Mucosa of rectum (tissue), 2 donors: ENCODE results near the gene XIAP.
A peak's percentile ranks its signal among the peaks of the same experiment; 100 is the strongest.
"Not testable (repeated sequence)": the region's sequence is repeated elsewhere in the genome, so short reads cannot be mapped to it uniquely, and the experiment has no call there.

Source experiments
- H3K27ac ChIP-seq, 2 donors: one replicate each; pipeline ENCODE4 v1.7.0; 2013; ENCODE audit warnings: inconsistent platforms in 2 of 2, low read depth in 2 of 2, low read length in 2 of 2
- H3K27me3 ChIP-seq, 2 donors: one replicate each; pipeline ENCODE4 v1.7.0; 2013; ENCODE audit warnings: low read length in 2 of 2; ENCODE audit not compliant: control insufficient read depth in 2 of 2, insufficient read depth in 2 of 2
- H3K36me3 ChIP-seq, 2 donors: one replicate each; pipeline ENCODE4 v1.7.0; 2013; ENCODE audit warnings: low read length in 2 of 2; ENCODE audit not compliant: control insufficient read depth in 2 of 2, insufficient read depth in 2 of 2
- H3K4me1 ChIP-seq, 2 donors: one replicate each; pipeline ENCODE4 v1.7.0; 2013; ENCODE audit warnings: low read length in 2 of 2, mild to moderate bottlenecking in 1 of 2; ENCODE audit not compliant: control insufficient read depth in 2 of 2, insufficient read depth in 2 of 2
- H3K4me3 ChIP-seq, 2 donors: one replicate each; pipeline ENCODE4 v1.7.0; 2013; ENCODE audit warnings: low read length in 2 of 2
- H3K9ac ChIP-seq, 2 donors: one replicate each; pipeline ENCODE4 v1.7.0; 2013; ENCODE audit warnings: low read length in 2 of 2, low read depth in 1 of 2, mild to moderate bottlenecking in 1 of 2
- H3K9me3 ChIP-seq, 2 donors: one replicate each; pipeline ENCODE4 v1.7.0; 2013; ENCODE audit warnings: low read length in 2 of 2; ENCODE audit not compliant: control insufficient read depth in 2 of 2
- donor health status: healthy.
- donor health status: Normal muscosa, but diverticular disease.

Gene XIAP

DNA sequence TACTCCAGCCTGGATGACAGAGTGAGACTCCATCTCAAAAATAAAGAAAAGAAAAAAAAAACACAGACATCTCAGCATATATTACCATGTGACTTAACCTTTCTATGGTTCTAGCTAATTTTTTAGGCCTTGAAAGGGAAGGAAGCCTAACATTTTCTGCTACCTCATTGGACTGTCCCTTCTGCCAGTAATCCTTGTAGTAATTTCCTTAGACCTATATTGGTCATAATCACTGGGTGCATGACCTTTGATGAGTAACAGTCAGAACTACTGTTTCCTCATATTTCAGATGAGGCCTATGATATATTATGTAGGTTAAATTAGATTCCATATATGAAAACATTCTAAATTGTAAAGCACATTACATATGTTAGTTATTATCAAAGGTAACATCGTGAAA, 9.6 kb downstream of the XIAP start:
- Histone ChIP-seq H3K27ac (no peak overlapping the region), H3K9ac (no peak overlapping the region), H3K4me1 (no peaks in the 10 kb centered on the region), H3K9me3 (no peaks in the 10 kb centered on the region), H3K27me3 (no peaks in the 10 kb centered on the region), H3K4me3 (no peak overlapping the region), H3K36me3 (no peaks in the 10 kb centered on the region)

DNA sequence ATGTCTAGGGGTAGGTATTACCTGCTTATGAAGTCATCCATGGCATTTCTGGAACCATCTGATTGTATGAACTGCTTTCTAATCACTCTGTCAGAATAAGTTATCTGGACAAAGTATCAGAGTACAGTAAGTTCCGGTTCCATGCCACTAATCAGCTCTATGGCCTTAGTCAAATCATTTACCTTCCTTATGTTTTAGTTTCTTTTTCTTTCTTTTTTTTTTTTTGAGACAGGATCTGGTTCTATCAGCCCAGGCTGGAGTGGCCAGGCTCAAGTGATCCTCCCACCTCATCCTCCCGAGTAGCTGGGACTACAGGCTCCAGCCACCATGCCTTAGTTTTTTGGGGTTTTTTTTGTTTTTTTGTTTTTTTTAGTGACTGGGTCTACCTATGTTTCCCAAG, 11.5 kb downstream of the XIAP start:
- H3K9ac ChIP-seq: no peak overlapping the region
- H3K4me1 ChIP-seq: no peaks in the 10 kb centered on the region
- no peaks in the 10 kb centered on the region for H3K27me3 ChIP-seq
- no peaks in the 10 kb centered on the region for H3K36me3 ChIP-seq
- no peaks in the 10 kb centered on the region for H3K9me3 ChIP-seq
- no peak overlapping the region for H3K27ac ChIP-seq
- no peak overlapping the region for H3K4me3 ChIP-seq

DNA sequence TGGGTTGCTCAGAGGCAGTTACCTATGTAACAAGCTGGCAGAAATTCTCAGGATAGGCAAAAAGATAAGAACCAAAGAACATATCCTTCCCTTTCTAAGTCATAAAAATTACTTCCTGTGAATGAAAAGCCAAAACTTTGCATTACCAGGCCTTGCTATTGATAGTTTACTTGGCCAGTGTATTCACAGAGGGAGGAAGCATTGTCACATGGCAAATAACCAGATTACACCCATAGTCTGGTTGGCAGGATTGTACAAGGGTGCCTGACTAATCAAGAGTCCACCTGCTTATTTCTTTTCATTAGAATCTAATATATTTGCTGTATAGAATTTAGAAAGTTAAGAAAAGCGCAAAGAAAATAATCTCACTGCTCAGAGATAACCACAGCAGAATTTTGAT, 14.1 kb downstream of the XIAP start:
- Histone ChIP-seq H3K9ac (no peak overlapping the region), H3K27me3 (no peaks in the 10 kb centered on the region), H3K36me3 (no peaks in the 10 kb centered on the region), H3K27ac (no peak overlapping the region), H3K4me1 (no peaks in the 10 kb centered on the region), H3K9me3 (no peaks in the 10 kb centered on the region), H3K4me3 (no peak overlapping the region)

DNA sequence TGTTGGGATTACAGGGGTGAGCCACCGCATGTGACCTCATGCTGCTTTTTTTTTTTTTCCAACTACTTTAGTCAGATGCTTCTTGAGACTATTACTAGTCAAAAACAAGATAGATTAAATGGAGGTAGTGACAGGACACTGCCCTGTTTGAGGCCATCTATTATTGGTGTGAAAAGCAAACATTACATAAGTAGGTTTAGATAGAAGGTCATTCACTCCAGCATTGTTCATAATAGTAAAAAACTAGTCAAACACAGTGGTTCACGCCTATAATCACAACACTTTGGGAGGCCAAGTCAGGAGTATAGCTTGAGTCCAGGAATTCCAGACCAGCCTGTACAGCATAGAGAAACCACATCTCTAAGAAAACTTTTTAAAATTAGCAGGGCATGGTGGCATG, 16.3 kb downstream of the XIAP start:
- Histone ChIP-seq H3K9me3 (no peaks in the 10 kb centered on the region), H3K9ac (no peak overlapping the region), H3K27me3 (no peaks in the 10 kb centered on the region), H3K4me3 (no peak overlapping the region), H3K36me3 (no peaks in the 10 kb centered on the region), H3K4me1 (no peaks in the 10 kb centered on the region), H3K27ac (no peak overlapping the region)

DNA sequence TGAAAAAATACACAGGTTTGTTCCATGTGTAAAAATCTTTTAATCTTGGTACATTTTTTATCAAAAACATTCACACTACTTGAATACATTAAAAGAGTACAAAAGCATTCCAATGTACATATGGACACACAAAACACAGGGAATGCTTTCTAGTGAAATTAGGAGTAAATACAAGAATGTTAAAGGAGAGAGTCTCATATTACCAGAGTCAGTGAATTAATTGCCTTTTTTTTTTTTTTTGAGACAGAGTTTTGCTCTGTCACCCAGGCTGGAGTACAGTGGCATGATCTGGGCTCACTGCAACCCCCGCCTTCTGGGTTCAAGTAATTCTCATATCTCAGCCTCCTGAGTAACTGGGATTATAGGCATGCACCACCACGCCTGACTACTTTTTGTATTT, 17.0 kb downstream of the XIAP start:
- H3K4me3 ChIP-seq: no peak overlapping the region
- no peaks in the 10 kb centered on the region for H3K9me3 ChIP-seq
- H3K36me3 ChIP-seq: no peaks in the 10 kb centered on the region
- no peaks in the 10 kb centered on the region for H3K4me1 ChIP-seq
- no peak overlapping the region for H3K27ac ChIP-seq
- H3K27me3 ChIP-seq: no peaks in the 10 kb centered on the region
- no peak overlapping the region for H3K9ac ChIP-seq

DNA sequence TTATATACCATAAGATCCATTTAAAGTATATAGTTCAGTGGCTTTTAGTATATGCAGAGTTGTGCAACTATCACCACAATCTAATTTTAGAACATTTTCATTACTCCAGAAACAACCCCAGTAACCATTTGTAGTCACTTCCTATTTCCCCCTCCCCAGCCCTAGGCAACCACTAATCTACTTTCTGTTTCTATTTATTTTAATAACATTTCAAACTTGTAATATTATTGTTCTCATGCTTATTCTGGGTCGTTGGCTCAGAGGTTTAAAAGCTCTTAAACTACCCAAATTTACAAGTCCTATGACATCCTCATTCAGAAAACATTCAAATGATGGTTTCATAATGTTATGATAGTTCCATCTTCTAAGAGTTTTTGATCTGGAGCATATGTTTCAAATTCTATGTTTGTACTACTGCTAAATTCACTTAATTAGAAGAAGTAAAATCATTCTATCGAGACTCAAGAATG, 18.4 kb downstream of the XIAP start:
- H3K27ac ChIP-seq: peak overlapping the region in 1 of 2 donors; percentile 41

DNA sequence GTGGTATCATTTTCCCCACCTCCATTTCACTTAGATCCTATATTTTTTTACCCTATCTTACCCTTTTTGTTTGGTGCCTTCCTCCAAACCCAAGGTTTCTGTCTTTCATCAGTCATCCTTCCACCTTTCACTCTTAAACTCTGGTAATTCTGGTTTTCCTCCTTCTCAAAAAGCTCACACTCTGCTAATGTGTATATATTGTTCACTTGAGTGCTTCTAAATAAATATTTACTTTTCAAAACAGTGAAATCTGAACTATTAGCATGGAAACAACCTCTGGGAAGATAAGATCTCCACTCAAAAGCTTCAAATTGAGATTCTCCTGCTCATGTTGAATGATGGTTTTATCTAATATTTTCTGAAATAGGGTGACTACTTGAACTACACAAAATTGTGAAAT, 21.5 kb downstream of the XIAP start:
- Histone ChIP-seq H3K4me3 (no peak overlapping the region), H3K27ac (no peak overlapping the region)

More for the DNA sequence above, 18.4 kb downstream of the XIAP start:
- Histone ChIP-seq H3K9ac (no peak overlapping the region), H3K36me3 (no peaks in the 10 kb centered on the region), H3K4me3 (peak overlapping the region in 1 of 2 donors; percentile 20), H3K4me1 (no peaks in the 10 kb centered on the region), H3K9me3 (no peaks in the 10 kb centered on the region), H3K27me3 (no peaks in the 10 kb centered on the region)

DNA sequence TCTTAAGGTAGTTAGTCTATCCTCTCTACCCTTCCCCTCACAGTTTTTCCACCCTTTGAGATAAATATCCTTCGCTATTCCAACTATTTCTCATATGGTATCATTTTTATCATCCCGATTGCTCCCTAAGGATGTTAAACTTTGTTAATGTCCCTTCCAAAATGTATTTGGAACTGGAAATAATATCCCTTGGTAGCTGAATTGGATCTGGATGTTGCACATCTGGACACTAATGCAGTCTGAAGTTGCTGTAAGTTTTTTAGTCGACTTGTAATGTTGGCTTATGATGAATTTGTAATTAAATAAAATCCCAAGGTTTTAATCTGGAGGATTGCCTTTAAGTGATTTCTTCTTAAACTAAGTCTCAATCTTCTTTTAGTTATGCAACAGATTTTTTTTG, 22.5 kb downstream of the XIAP start:
- Histone ChIP-seq H3K4me1 (no peaks in the 10 kb centered on the region), H3K9me3 (no peaks in the 10 kb centered on the region), H3K36me3 (peaks cover 0 to 2% of the 10 kb centered on the region in 2 donors), H3K4me3 (no peak overlapping the region), H3K27ac (no peak overlapping the region), H3K9ac (no peak overlapping the region), H3K27me3 (no peaks in the 10 kb centered on the region)

More for the DNA sequence above, 21.5 kb downstream of the XIAP start:
- Histone ChIP-seq H3K4me1 (no peaks in the 10 kb centered on the region), H3K27me3 (no peaks in the 10 kb centered on the region), H3K36me3 (peaks cover 0 to 2% of the 10 kb centered on the region in 2 donors), H3K9ac (no peak overlapping the region), H3K9me3 (no peaks in the 10 kb centered on the region)

DNA sequence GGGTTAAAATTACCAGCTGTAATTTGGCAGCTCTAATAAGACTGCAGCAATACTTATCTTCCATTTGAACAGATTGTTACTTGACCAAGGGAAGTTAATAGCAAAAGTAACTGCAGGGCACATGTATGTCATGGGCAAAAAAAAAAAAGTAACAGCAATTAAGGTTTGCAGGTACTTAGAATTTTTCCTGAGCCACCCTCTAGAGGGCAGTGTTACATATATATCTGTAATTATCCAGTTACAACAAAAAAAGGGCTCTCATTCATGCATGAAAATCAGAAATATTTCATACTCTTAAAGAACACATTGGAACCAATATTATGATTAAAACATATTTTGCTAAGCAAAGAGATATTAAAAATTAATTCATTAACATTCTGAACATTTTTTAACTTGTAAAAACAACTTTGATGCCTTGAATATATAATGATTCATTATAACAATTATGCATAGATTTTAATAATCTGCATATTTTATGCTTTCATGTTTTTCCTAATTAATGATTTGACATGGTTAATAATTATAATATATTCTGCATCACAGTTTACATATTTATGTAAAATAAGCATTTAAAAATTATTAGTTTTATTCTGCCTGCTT, 25.1 kb downstream of the XIAP start:
- H3K9me3 ChIP-seq: no peaks in the 10 kb centered on the region
- H3K4me3 ChIP-seq: no peak overlapping the region
- peaks cover 2% of the 10 kb centered on the region in 2 donors for H3K36me3 ChIP-seq
- H3K4me1 ChIP-seq: no peaks in the 10 kb centered on the region
- no peak overlapping the region for H3K9ac ChIP-seq
- H3K27ac ChIP-seq: no peak overlapping the region
- H3K27me3 ChIP-seq: no peaks in the 10 kb centered on the region

DNA sequence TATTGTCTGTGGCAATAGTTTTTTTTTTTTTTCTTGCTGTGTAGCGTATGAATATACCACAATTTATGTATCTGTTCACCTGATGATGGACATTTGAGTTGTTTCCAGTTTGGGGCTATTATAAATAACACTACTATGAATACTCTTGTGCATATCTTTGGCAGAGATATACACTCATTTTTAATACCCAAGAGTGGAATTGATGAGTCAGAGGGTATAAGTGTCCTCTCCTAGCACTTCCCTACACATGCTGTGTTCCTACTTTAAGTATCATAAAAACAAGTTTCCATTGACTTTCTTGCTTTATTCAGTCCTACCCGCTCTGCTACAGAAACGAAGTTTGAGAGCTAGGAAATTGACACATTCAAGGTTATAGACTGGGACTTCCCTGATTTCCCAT, 39.8 kb downstream of the XIAP start:
- Histone ChIP-seq H3K36me3 (peaks cover 5 to 10% of the 10 kb centered on the region in 2 donors), H3K9me3 (no peaks in the 10 kb centered on the region)

DNA sequence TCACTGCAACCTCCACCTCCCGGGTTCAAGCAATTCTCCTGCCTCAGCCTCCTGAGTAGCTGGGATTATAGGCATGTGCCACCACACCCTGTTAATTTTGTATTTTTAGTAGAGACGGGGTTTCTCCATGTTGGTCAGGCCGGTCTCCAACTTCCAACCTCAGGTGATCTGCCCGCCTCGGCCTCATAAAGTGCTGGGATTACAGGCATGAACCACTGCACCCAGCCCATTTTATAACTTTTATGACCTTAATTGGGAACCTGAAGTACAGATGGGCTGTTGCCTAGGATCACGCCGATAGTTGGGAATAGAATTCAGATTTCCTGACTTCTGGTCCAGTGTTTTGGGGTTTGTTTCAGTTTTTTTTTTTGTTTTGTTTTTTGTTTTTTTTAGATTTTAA, 43.4 kb downstream of the XIAP start:
- not testable (repeated sequence) for H3K27me3 ChIP-seq, H3K27ac ChIP-seq, H3K9me3 ChIP-seq, H3K36me3 ChIP-seq, H3K9ac ChIP-seq, H3K4me3 ChIP-seq
- peaks cover 4 to 16% of the 10 kb centered on the region in 2 donors for H3K4me1 ChIP-seq

More for the DNA sequence above, 39.8 kb downstream of the XIAP start:
- H3K4me3 ChIP-seq: no peak overlapping the region
- H3K4me1 ChIP-seq: peaks cover 0 to 3% of the 10 kb centered on the region in 2 donors
- H3K27me3 ChIP-seq: no peaks in the 10 kb centered on the region
- no peak overlapping the region for H3K27ac ChIP-seq
- no peak overlapping the region for H3K9ac ChIP-seq
